PC-3 (cell line): ENCODE measurements around the gene MANSC1. TPM values are rescaled to one million over a fixed set of nuclear protein-coding genes. Genes with fewer than 3 reads are reported as not detected.

Source experiments
- ATAC-seq: fragments of 200-7000 bp; cut with Tn5 transposase; 2 replicates; pipeline ENCODE4 v1.9.1; 2020; ENCODE audit warnings: mild to moderate bottlenecking, moderate library complexity
- Bru-seq: library from RNA; stranded (reverse); fragments of 400-500 nt; gene quantifications from one replicate; lab custom pipeline; 2021; lab: Mats Ljungman, UMichigan
- BruChase-seq, 2 experiments: library from RNA; stranded (reverse); fragments of 400-500 nt; gene quantifications; one replicate each; lab custom pipeline; 2021; lab: Mats Ljungman, UMichigan
- BruUV-seq: library from RNA; stranded (reverse); fragments of 400-500 nt; replicated peaks from 2 replicates; lab custom pipeline; 2021; lab: Mats Ljungman, UMichigan
- CTCF ChIA-PET: fragments of 300-600 bp; sonication (Branson Sonifier 250); formaldehyde crosslinking; loops from one replicate; lab custom pipeline; 2022; ENCODE audit warnings: antibody characterized with exemption; lab: Charles Lee
- POLR2A ChIA-PET: fragments of 300-600 bp; sonication (Branson Sonifier 250); formaldehyde crosslinking; loops from one replicate; lab custom pipeline; 2022; ENCODE audit warnings: antibody characterized with exemption; ENCODE audit not compliant: unreplicated experiment; lab: Charles Lee
- DNase-seq: peaks from one replicate; pipeline ENCODE4 v3.0.0-alpha.2; 2015
- H2AFZ ChIP-seq: fragments of 300-600 bp; sonication (generic); 2 replicates; pipeline ENCODE4 v1.6.0; 2016; ENCODE audit warnings: antibody characterized with exemption, low read length
- H3F3A ChIP-seq: fragments of 300-600 bp; sonication (generic); one replicate; pipeline ENCODE4 v1.6.0; 2017; ENCODE audit warnings: antibody characterized with exemption, low read length, control low read depth, mild to moderate bottlenecking; ENCODE audit not compliant: unreplicated experiment
- H3K27ac ChIP-seq: fragments of 300-600 bp; sonication (generic); 2 replicates; pipeline ENCODE4 v1.5.1; 2016; ENCODE audit warnings: mild to moderate bottlenecking, low read length
- H3K27me3 ChIP-seq: fragments of 300-600 bp; sonication (generic); 2 replicates; pipeline ENCODE4 v1.6.1; 2016; ENCODE audit warnings: low read length, mixed read lengths
- H3K36me3 ChIP-seq: fragments of 300-600 bp; sonication (generic); 2 replicates; pipeline ENCODE4 v1.6.1; 2016; ENCODE audit warnings: low read depth, mixed run types, low read length, mixed read lengths
- H3K4me1 ChIP-seq: fragments of 300-600 bp; sonication (generic); 2 replicates; pipeline ENCODE4 v1.5.1; 2016; ENCODE audit warnings: low read length; ENCODE audit not compliant: insufficient read depth
- H3K4me2 ChIP-seq: fragments of 300-600 bp; sonication (generic); 2 replicates; pipeline ENCODE4 v1.6.0; 2016; ENCODE audit warnings: low read length
- H3K4me3 ChIP-seq: fragments of 300-600 bp; sonication (generic); 2 replicates; pipeline ENCODE4 v1.5.1; 2016; ENCODE audit warnings: mild to moderate bottlenecking, low read length, mixed read lengths
- H3K79me2 ChIP-seq: fragments of 300-600 bp; sonication (generic); 2 replicates; pipeline ENCODE4 v1.6.1; 2017; ENCODE audit warnings: low read length, mixed read lengths
- H3K9ac ChIP-seq: fragments of 300-600 bp; sonication (generic); 2 replicates; pipeline ENCODE4 v1.6.0; 2016; ENCODE audit warnings: mild to moderate bottlenecking, low read length
- H3K9me2 ChIP-seq: fragments of 300-600 bp; sonication (generic); replicated peaks from 2 replicates; pipeline ENCODE4 v1.6.1; 2016; ENCODE audit warnings: mixed run types, low read length, mixed read lengths
- H3K9me3 ChIP-seq: fragments of 300-600 bp; sonication (generic); 2 replicates; pipeline ENCODE4 v1.6.1; 2016; ENCODE audit warnings: low read length, mixed read lengths
- H4K20me1 ChIP-seq: fragments of 300-600 bp; sonication (generic); 2 replicates; pipeline ENCODE4 v1.6.1; 2016; ENCODE audit warnings: low read length, mixed read lengths
- CTCF ChIP-seq: fragments of 300-600 bp; sonication (generic); conservative IDR thresholded peaks from 2 replicates; pipeline ENCODE4 v1.5.1; 2017; ENCODE audit warnings: antibody characterized with exemption, low read depth, mild to moderate bottlenecking, low read length
- EZH2 ChIP-seq: fragments of 300-600 bp; sonication (generic); IDR thresholded peaks from one replicate; pipeline ENCODE4 v1.6.1; 2017; ENCODE audit warnings: antibody characterized with exemption, mild to moderate bottlenecking, low read length; ENCODE audit not compliant: unreplicated experiment
- EZH2phosphoT487 ChIP-seq: fragments of 300-600 bp; sonication (generic); IDR thresholded peaks from 2 replicates; pipeline ENCODE4 v1.6.1; 2018; ENCODE audit warnings: mild to moderate bottlenecking, antibody characterized with exemption, low read length, borderline replicate concordance
- intact Hi-C: fragments of 100-400 bp; cut with micrococcal nuclease; formaldehyde crosslinking; loops from 2 replicates; pipeline ENCODE4 v1.9.0; 2023
- long read RNA-seq: library from polyadenylated mRNA; unstranded; transcript quantifications from one replicate; pipeline ENCODE4 v2.0.0, GENCODE V29; 2021; ENCODE audit not compliant: unreplicated experiment
- total RNA-seq: library from RNA; depleted of rRNA; stranded (reverse); fragments of >200 nt; gene quantifications from 2 replicates; pipeline ENCODE4 v1.2.3, GENCODE V29; 2014; rRNA removed

The MANSC1 gene
- total RNA-seq (2.8 and 3.1 TPM in 2 replicates), Bru-seq, nascent RNA (percentile 51 among the genes with signal in this experiment), BruChase-seq, experiment 1, labeled RNA remaining after a 6-hour chase (percentile 58 among the genes with signal in this experiment), BruChase-seq, experiment 2, labeled RNA remaining after a 2-hour chase (percentile 55 among the genes with signal in this experiment)
- long read RNA-seq, full-length matches to known transcripts: 13 of 20 reads
- long read RNA-seq, partial matches to known transcripts: 1 of 20 reads
- long read RNA-seq, other reads (novel, unspliced or antisense): 6 of 20 reads

GRCh38 chr12:12349711-12350665 is at the start of gene MANSC1:
TSS of gene MANSC1 (minus strand) at chr12:12350242. CDS start at chr12:12343314, 6,928 bp downstream.
- Histone ChIP-seq H4K20me1 (no peaks in the 10 kb centered on the region), H2AFZ (peak within 1 kb of the TSS; percentile 98), H3K9ac (peak within 1 kb of the TSS; percentile 78), H3K4me3 (peak within 1 kb of the TSS; percentile 76), H3K36me3 (no peaks in the 10 kb centered on the region), H3K9me2 (no peaks in the 10 kb centered on the region), H3K27me3 (no peaks in the 10 kb centered on the region), H3K27ac (peak within 1 kb of the TSS; percentile 94), H3F3A (no peaks in the 10 kb centered on the region), H3K9me3 (no peaks in the 10 kb centered on the region), H3K4me1 (peaks cover 20% of the 10 kb centered on the region), H3K4me2 (peak within 1 kb of the TSS; percentile 94), H3K79me2 (no peaks in the 10 kb centered on the region)
- ChIA-PET CTCF (interaction anchor here (0.6 to 2.0 kb wide), 7 partner anchors 11 to 296 kb away, joined by 3 to 8 read pairs (median 5); no protein-coding TSS in a partner anchor), POLR2A (interaction anchor here (0.9 kb wide), 1 partner anchor 17 kb away, joined by 6 read pairs; no protein-coding TSS in a partner anchor)
- DNase-seq (peak; percentile 58), ATAC-seq (peak; percentile 69)
- TF ChIP-seq CTCF (no peak; the same call in 1 of the 2 replicates), EZH2 (no peak), EZH2phosphoT487 (no peak)
- intact Hi-C loops: loop anchor here (2.0 kb wide), 1 partner anchor 17 kb away; no protein-coding TSS in a partner anchor
- no TSS peak for BruUV-seq

- no peak for TF ChIP-seq EZH2
- no peak for TF ChIP-seq EZH2phosphoT487
- no peak for TF ChIP-seq CTCF
- Histone ChIP-seq H3K9me3 (no peaks in the 10 kb centered on the region), H3K36me3 (no peaks in the 10 kb centered on the region), H3F3A (no peaks in the 10 kb centered on the region), H3K79me2 (no peaks in the 10 kb centered on the region), H3K27ac (peak overlapping the region; percentile 81), H3K9me2 (no peaks in the 10 kb centered on the region), H3K9ac (no peak overlapping the region; the same call in 1 of the 2 replicates), H3K4me3 (no peak overlapping the region), H3K27me3 (no peaks in the 10 kb centered on the region), H4K20me1 (no peaks in the 10 kb centered on the region), H3K4me2 (no peak overlapping the region), H2AFZ (no peak overlapping the region), H3K4me1 (peaks cover 22% of the 10 kb centered on the region)
- no peak for DNase-seq
- ChIA-PET CTCF (no interaction called here), POLR2A (no interaction called here)
- intact Hi-C loops: loop anchor here (5.0 kb wide), 1 partner anchor 163 kb away; the partner anchor contains the start of gene DUSP16
- no peak for ATAC-seq
- BruUV-seq: no TSS peak
These were observed 49.1 kb upstream of the MANSC1 start for GRCh38 chr12:12399161-12399560.
